GM18870 (cell line): ENCODE results near the gene PCNX1.
"Not testable (repeated sequence)": the region's sequence is repeated elsewhere in the genome, so short reads cannot be mapped to it uniquely, and the experiment has no call there.

ENCODE experiments used
- ATAC-seq: cut with Tn5 transposase; IDR thresholded peaks from one replicate; pipeline ENCODE4 v1.9.1; 2021; ENCODE audit warnings: moderate library complexity; ENCODE audit not compliant: unreplicated experiment

The PCNX1 gene

GRCh38 chr14:71062581-71063303 lies 155.5 kb downstream of the PCNX1 start:
- no peak for ATAC-seq

DNA sequence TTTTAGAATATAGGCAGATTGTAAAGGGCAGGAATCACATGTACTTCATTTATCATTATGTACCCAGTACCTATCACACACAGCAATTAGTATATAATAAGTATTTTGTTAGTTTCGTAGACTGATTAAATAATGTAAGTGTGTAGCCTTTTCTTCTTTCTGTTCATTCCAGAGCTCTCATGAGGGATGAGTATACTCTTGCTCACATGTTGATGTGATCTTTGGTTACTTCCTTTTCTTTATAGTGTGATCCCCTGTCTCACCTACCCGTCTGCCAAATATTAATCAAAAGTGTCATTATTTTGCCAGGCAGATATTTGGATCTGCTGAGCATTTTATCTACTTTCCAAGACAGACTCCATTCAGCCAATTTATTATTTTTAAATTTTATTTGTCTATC lies 156.1 kb downstream of the PCNX1 start:
- ATAC-seq: no peak

- ATAC-seq: not testable (repeated sequence)
Observed at GRCh38 chr14:71064747-71065146, 157.5 kb downstream of the PCNX1 start.

DNA sequence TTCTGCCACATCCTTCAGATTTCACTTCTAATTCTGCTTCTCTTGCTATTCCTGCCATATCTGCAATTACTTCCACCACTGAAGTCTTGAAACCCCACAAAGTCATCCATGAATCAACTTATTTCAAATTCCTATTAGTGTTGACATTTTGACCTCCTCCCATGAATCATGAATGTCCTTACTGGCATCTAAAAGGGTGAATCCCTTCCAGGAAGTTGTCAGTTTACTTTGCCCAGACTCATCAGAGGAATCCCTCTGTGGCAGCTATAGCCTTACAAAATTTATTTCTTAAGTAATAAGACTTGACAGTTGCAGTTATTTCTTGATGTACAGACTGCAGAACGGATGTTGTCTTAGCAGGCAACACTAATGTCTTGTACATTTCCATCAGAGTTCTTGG lies 162.9 kb downstream of the PCNX1 start:
- no peak for ATAC-seq

GRCh38 chr14:71071042-71071441 lies 163.8 kb downstream of the PCNX1 start:
- no peak for ATAC-seq

DNA sequence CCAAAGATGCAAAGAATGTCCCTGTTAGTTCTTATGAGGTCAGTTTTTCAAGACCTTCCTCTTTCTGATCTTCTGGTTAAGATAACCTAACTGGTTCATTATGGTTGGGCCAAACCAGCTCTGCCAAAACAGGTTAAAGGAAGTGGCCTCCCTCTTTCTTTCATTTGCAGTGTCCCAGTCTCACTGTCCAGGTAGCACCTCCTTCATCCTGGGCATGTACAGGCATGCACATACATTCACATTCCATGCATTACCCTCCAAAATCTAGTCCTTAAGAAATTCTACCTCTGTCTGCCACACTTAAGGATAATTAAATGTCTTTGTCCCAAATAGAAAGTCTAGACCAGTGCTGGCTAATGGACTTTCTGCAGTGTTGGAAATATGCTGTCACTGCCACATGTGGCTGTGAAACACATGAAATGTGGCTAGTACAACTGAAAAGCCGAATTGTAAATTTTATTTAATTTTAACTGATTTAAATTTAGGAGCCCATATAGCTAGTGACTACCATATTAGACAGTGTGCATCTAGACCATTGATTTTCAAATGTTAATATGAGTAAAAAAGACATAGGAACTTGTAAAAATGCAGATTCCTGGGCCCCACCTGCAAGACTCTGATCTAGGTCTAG lies 169.3 kb downstream of the PCNX1 start:
- no peak for ATAC-seq

DNA sequence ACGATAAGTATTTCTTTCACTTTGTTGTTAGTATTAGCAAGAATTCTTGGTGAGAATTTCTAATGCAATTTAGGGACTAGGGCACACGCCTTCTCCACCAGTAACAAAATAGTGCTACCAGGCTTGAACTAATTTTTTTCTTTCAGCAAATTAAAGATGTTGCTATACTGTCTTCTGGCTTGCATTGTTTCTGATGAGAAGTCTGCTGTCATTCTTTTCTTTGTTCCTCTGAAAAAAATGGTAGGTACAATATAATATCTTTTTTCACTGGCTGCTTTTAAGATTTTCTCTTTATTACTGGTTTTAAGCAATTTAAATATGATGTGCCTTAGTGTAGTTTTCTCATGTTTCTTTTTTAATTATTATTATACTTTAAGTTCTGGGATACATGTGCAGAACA lies 171.2 kb downstream of the PCNX1 start:
- no peak for ATAC-seq

- ATAC-seq: no peak
Observed at GRCh38 chr14:71086567-71086966, 179.3 kb downstream of the PCNX1 start.

GRCh38 chr14:71089971-71090370 lies 182.7 kb downstream of the PCNX1 start:
- no peak for ATAC-seq

DNA sequence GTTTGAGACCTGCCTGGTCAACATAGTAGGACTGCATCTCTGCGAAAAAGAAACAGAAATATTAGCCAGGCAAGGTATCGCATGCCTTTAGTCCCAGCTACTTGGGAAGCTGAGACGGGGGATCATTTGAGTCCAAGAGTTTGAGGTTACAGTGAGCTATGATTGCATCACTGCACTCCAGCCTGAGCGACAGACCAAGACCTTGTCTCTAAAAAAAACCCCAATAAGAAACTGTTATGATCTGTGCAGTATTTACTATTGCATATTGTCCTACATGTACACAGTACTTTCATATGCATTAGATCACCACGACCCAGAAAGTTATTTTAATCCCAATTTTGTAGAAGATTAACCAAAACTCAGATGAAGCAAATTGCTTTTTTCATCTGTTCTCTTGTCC lies 187.5 kb downstream of the PCNX1 start:
- no peak for ATAC-seq

DNA sequence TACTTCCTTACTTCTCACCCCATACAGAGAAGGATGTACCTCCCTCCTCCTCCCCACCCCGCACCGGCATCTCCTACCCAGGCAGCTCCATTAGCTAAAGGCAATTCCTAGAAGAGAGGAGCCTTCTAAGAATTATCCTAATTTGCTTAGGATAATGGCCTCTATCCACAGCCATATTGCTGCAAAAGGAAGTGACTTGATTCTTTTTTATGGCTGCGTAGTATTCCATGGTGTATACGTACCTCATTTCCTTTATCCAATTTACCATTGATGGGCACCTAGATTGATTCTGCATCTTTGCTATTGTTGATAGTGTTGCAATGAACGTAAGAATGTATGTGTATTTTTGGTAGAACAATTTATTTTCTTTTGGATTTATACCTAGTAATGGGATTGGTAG lies 189.7 kb downstream of the PCNX1 start:
- no peak for ATAC-seq

DNA sequence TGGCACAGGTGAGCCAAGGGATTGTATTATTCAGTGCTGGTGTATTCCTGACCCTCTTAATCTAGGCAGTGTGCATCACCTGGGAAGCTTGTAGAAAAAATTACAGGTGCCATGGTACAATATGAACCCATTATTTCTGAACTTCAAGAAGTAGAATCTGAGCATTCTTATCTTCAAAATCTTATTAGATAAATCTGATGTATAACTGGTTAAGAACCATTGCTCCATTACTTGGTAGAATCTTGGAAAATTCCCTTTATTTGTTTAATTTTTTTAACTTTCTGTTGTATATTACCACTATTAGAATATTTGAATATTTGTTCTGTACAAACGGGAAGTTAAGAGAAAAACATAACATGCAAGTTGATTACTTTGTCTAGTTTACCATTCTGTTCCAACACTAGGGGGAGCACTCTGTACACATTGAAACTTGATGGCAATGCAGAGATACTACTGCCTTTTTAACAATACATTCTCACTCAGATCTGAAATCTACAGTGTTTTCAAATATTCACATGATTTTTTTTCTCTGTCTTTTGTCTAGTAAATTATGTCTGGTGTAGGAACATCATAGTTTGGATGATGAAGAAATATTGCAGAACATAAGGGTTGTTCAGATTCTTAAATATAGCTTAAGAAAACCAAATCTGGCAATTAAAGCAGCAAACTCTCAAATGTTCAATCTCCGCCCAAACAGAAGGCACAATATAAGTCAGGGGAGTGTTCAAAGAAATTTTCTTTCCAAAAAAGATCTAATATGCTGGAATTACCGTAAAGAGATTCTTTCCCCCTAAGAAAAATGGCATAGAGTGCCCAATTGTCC lies 196.6 kb downstream of the PCNX1 start:
- no peak for ATAC-seq

DNA sequence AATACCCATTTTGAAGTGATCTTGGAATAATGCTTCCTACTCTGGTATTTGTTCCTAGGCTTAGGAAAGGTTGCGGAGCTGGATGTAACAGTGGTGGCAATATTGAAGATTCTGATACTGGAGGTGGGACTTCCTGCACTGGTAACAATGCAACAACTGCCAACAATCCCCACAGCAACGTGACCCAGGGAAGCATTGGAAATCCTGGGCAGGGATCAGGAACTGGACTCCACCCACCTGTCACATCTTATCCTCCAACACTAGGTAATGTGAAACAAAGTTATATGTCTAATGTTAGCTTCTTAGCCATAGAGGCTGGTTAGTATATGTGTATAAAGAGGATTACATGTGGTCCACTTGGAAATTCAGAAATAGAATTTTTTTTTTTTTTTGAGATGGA lies 197.9 kb downstream of the PCNX1 start:
- ATAC-seq: no peak

- no peak for ATAC-seq
Observed at GRCh38 chr14:71107921-71108320, 200.7 kb downstream of the PCNX1 start.

- ATAC-seq: no peak
Observed at GRCh38 chr14:71108398-71109119, 201.3 kb downstream of the PCNX1 start.

DNA sequence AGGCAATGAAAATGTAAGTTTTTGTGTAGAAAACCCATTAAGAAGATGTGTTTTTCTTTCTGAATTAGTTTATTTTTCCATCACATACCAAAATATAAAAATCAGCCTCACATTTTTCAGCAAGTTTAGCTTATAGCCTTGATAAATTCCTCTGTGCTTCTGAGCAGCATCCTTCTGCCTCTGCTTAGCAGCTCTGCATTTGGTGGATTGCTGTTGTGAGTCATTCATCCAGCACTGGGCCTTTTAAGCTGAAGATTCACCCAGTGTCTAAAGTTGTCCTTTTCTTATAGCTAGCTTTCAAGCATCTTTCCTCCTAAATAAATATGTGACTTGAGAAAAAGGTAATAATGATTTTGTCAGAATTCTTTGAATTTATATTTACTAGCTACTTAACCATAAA lies 206.1 kb downstream of the PCNX1 start:
- no peak for ATAC-seq

DNA sequence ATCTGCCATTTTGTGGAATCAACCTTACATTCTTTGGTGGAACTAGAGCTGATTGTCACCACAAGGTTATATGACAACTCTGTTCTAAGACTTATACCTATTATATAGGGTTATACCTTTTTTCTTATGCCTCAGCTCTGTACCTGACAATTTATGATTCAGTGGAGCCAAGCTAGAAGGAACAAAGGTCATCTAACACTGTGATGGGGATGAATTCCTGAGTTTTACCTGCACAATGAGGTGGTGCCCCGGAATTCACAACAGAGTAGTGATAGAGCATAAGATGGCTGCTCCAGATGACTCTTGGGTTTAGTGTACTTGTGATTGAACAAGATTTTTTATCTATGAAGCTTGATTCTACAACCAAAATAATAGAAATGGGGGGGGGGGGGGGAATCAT lies 207.3 kb downstream of the PCNX1 start:
- no peak for ATAC-seq

DNA sequence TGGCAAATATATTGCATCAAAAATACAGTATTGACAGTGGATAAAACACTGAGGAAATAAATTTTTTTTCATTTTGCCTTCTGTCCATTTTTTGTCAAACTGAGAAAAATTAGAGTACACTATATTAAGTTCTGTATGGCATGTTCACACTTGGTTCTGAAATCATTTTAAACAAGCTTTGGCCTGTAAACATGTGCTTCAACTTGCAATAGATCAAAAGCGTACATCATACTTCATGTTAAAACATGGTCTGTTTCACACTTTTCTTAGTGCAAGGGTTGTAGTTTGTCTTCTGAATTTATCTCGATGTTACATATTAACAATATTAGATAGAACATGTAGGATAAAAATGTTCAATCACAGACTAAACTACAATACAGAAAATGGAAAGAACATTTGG lies 208.0 kb downstream of the PCNX1 start:
- ATAC-seq: no peak

- no peak for ATAC-seq
Observed at GRCh38 chr14:71115821-71116567, 208.7 kb downstream of the PCNX1 start.

DNA sequence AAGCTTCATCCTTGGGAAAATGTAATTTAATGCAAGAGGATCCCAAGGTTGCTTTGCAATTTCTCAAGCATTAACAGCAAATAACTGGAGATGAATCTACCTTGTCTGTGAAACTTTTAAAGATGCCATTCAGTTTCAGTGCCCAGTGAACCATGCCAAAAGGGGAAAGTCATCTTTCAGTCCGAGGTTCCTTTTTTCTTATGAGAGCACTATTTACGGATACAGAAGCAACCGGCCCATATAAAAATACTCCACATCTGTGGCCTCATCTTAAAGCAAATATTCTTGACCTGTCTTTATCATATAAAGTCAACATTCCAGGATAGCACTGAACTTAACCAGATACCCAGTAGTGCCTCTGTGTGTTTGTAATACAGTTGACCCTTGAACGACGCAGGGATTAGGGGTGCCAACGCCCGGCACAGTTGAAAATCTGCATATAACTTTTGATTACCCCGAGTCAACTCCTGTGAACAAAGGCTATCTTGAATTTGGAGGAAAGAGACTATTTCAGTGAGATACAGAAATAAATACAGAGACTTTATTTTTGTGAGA lies 209.4 kb downstream of the PCNX1 start:
- no peak for ATAC-seq
